ENCODE results near the gene ZBTB34.
A peak's percentile ranks its signal among the peaks of the same experiment; 100 is the strongest.

Gene ZBTB34

DNA sequence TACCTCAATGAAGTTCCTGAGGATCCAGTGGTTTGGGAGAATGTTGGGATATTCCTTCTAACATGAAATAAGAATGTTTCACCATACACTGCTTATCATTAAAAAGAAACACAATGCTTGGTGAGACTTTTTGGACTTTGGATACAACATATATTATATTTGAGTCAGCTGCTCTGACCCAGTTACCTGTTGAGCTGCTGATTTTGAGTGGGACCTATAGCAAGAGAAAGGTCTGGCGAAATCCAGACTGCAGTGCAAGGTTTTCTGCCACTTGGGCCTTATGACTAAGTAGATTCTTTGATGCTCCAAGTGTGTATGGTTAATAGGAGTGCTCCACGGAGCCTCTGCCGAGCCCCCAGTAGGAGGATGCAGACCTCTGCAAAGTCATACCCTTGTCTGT lies 44.1 kb downstream of the ZBTB34 start:
- DNase-seq (ENCODE audit: low read depth) = no peak
- Histone ChIP-seq H3K9ac (ENCODE audit: low read length) (no peak overlapping the region), H3K9me3 (ENCODE audit: control insufficient read depth, low read length) (no peaks in the 10 kb centered on the region), H3K4me1 (ENCODE audit: control insufficient read depth, insufficient read depth, low read length) (no peaks in the 10 kb centered on the region), H3K36me3 (ENCODE audit: control insufficient read depth, insufficient read depth, low read length, severe bottlenecking) (no peaks in the 10 kb centered on the region), H3K27me3 (replicated peaks; ENCODE audit: control insufficient read depth, insufficient read depth, low read length) (peaks cover 36% of the 10 kb centered on the region), H3K4me3 (ENCODE audit: low read length) (no peak overlapping the region)

DNA sequence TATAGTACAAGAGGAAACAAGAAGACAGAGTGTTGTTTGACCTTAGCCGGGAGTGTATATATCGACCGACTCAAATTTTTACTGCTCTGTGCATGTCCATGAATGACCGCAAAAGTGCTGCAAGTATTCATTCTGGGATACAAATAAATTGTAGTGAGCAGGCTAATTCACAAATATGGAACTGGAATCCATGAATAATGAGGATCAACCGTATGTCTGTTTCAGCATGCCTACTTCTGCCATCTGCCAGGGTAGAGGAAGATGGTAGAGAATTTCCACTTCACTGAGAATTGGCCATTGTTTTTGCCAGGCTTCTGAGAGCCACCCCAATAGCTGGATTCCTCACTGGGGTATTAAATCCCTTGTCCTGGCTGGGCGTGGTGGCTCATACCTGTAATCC lies 45.7 kb downstream of the ZBTB34 start:
- Histone ChIP-seq H3K9me3 (ENCODE audit: control insufficient read depth, low read length) (peaks cover under 1% of the 10 kb centered on the region), H3K4me1 (ENCODE audit: control insufficient read depth, insufficient read depth, low read length) (no peaks in the 10 kb centered on the region), H3K4me3 (ENCODE audit: low read length) (no peak overlapping the region), H3K27me3 (replicated peaks; ENCODE audit: control insufficient read depth, insufficient read depth, low read length) (peaks cover 39% of the 10 kb centered on the region), H3K36me3 (ENCODE audit: control insufficient read depth, insufficient read depth, low read length, severe bottlenecking) (no peaks in the 10 kb centered on the region), H3K9ac (ENCODE audit: low read length) (no peak overlapping the region)
- no peak for DNase-seq (ENCODE audit: low read depth)

DNA sequence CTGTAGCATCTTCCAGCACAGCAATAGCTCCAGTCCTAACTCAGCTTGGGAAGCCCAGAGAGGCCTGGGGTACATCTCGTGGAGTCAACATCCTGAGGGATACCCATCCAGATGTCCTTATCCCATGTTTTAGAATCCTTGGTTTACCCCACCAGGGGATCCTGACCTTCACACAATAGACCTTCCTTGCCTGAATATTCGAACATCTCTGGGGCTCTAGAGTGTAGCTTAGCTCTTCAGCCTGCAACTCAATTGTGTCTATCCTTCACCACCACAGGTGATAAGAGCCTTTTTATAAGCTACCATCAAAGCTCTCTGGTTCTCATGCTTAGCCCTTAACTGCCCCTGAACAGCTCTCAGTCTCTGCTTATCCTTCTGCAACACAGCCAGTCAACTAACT lies 46.6 kb downstream of the ZBTB34 start:
- no peak overlapping the region for H3K4me3 ChIP-seq (ENCODE audit: low read length)
- no peak overlapping the region for H3K9ac ChIP-seq (ENCODE audit: low read length)
- no peak for DNase-seq (ENCODE audit: low read depth)
- H3K9me3 ChIP-seq (ENCODE audit: control insufficient read depth, low read length) = peaks cover 6% of the 10 kb centered on the region
- no peaks in the 10 kb centered on the region for H3K4me1 ChIP-seq (ENCODE audit: control insufficient read depth, insufficient read depth, low read length)
- H3K36me3 ChIP-seq (ENCODE audit: control insufficient read depth, insufficient read depth, low read length, severe bottlenecking) = no peaks in the 10 kb centered on the region
- peaks cover 42% of the 10 kb centered on the region for H3K27me3 ChIP-seq (replicated peaks; ENCODE audit: control insufficient read depth, insufficient read depth, low read length)

DNA sequence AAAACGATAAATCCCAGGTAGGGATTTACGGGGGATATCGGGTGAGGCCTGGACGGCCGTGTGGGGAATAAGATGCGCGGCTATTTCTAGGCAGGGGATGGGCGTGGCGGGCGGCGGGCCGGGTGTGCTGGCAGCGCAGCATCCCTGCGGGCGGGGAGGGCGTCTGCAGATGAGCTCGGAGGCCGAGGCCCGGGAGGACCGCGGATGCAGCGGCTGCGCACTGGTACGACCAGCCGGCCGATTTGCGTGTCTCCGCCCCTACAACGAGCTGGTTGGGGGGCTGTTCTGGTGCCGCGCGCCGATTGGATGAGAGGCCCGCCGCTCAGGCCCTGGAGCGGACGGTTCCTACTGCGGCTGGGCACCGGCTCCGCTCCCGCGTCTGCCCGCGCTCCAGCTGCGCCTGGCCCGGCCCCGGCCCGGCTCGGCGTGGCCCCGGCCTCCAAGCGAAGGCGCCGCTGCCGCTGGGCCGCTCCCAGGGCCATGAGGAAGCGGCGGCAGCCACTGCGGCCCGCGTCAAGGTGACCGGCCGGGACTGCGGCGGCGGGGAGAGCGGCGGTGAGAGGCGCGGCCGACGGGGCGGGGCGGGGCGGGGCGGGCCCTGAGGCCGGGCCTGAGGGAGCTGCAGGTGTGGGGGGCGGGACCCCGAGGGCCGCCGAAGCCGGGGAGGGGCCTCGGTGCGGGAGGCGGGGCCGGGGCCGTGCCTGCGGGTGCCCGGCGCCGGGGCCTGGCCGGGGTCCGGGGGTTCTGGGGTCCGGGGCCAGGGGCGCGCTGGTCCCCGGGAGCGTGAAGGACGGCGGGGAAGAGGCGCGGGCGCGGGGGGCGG lies 54.2 kb downstream of the ZBTB34 start, which contains the start of gene RALGPS1:
RALGPS1 (plus strand) TSS at position 325 of the 823 bp plus-strand sequence. CDS start 47,508 bp downstream, outside the sequence.
- no peak within 1 kb of the TSS for H3K9ac ChIP-seq (ENCODE audit: low read length)
- peak within 1 kb of the TSS; percentile 74 for H3K4me3 ChIP-seq (ENCODE audit: low read length)
- H3K4me1 ChIP-seq (ENCODE audit: control insufficient read depth, insufficient read depth, low read length) = no peaks in the 10 kb centered on the region

DNA sequence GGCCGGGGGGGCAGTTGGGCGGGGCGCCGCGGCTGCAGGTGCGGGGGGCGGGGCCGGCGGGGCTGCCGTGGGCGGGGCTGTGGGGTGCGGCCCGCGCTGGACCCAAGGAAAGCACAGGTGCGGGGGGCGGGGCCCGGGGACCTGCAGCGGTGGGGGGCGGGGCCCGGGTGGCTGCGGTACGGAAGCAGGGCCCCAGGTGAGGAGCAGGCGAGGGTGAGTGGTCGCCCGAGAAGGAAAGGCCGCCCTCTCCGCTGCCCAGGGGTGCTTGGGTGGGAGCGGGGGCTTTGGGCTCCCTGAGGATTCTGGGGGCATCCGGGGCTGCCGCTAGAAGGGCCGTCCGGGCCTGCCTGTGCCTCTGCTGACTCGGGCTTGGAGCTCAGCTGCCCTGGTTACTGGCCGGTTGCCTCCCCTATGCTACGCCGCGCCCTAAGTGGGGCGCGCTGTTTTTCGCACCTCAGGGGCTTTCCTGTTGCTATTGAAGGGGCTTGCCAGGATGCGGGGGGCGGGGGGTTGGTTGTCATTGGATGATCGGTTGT lies 54.9 kb downstream of the ZBTB34 start:
- Histone ChIP-seq H3K9me3 (ENCODE audit: control insufficient read depth, low read length) (peaks cover 6% of the 10 kb centered on the region), H3K9ac (ENCODE audit: low read length) (no peak overlapping the region), H3K4me1 (ENCODE audit: control insufficient read depth, insufficient read depth, low read length) (no peaks in the 10 kb centered on the region), H3K27me3 (replicated peaks; ENCODE audit: control insufficient read depth, insufficient read depth, low read length) (peaks cover 12% of the 10 kb centered on the region), H3K36me3 (ENCODE audit: control insufficient read depth, insufficient read depth, low read length, severe bottlenecking) (no peaks in the 10 kb centered on the region), H3K4me3 (ENCODE audit: low read length) (no peak overlapping the region)
- DNase-seq (ENCODE audit: low read depth) = no peak

More for the DNA sequence above, 54.2 kb downstream of the ZBTB34 start, which contains the start of gene RALGPS1:
- peak; percentile 98 for DNase-seq (ENCODE audit: low read depth)
- Histone ChIP-seq H3K36me3 (ENCODE audit: control insufficient read depth, insufficient read depth, low read length, severe bottlenecking) (no peaks in the 10 kb centered on the region), H3K9me3 (ENCODE audit: control insufficient read depth, low read length) (peaks cover 6% of the 10 kb centered on the region), H3K27me3 (replicated peaks; ENCODE audit: control insufficient read depth, insufficient read depth, low read length) (peaks cover 13% of the 10 kb centered on the region)

DNA sequence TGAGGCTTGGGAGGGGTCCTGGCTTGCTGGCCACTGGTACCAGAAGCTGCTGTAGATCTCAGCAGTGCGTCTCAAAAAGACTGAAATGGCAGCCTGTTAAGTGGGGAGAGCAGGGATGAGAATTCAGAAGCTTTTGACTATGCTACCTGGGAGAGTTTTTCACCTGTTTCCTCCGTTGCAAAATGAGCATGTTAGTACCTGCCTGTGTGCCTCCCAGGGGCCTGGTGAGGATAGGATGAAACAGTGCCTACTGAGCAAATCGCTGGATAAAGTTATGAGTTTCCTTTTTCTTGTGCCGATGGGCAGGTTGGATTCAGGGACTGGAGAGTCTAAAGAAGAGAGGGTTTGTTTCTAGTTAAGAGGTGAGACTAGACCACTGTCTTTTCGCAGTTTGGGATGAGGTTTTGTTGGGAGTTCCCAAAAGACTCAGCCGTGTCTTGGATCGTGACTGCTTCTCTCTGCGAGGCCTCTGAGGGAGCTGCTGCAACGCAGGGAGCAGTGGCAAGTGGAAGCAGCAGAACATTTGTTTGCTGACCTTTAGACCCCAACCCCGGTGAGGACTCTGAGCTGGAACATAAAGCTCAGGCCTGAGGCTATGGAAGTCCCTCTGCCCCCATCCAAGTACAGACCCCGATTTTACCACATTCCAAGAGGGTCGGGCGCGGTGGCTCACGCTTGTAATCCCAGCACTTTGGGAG lies 55.6 kb downstream of the ZBTB34 start:
- Histone ChIP-seq H3K9me3 (ENCODE audit: control insufficient read depth, low read length) (peaks cover 6% of the 10 kb centered on the region), H3K9ac (ENCODE audit: low read length) (no peak overlapping the region), H3K36me3 (ENCODE audit: control insufficient read depth, insufficient read depth, low read length, severe bottlenecking) (no peaks in the 10 kb centered on the region), H3K27me3 (replicated peaks; ENCODE audit: control insufficient read depth, insufficient read depth, low read length) (peaks cover 15% of the 10 kb centered on the region), H3K4me3 (ENCODE audit: low read length) (no peak overlapping the region), H3K4me1 (ENCODE audit: control insufficient read depth, insufficient read depth, low read length) (no peaks in the 10 kb centered on the region)
- no peak for DNase-seq (ENCODE audit: low read depth)

DNA sequence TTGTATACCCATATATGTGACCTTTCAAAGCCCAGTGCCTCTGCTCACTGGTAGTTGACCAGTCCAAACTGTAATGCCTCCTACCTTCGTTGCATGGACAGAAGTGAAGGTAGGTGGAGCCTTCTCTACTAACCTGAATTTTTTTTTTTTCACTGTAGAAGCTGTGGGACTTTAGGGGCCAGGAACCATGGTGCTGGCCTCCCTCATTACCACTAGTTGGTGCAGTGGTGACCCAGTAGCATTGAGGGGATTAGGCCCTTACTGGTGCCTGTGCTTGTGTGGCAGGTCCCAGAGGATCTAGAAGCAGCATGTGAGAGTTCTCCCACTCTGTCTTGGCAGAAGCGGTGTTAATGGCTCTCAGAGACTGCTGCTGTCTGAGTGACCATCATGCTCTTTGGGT lies 56.5 kb downstream of the ZBTB34 start:
- H3K27me3 ChIP-seq (replicated peaks; ENCODE audit: control insufficient read depth, insufficient read depth, low read length) = peaks cover 21% of the 10 kb centered on the region
- no peak for DNase-seq (ENCODE audit: low read depth)
- no peaks in the 10 kb centered on the region for H3K9me3 ChIP-seq (ENCODE audit: control insufficient read depth, low read length)
- no peak overlapping the region for H3K4me3 ChIP-seq (ENCODE audit: low read length)
- H3K36me3 ChIP-seq (ENCODE audit: control insufficient read depth, insufficient read depth, low read length, severe bottlenecking) = no peaks in the 10 kb centered on the region
- no peaks in the 10 kb centered on the region for H3K4me1 ChIP-seq (ENCODE audit: control insufficient read depth, insufficient read depth, low read length)
- H3K9ac ChIP-seq (ENCODE audit: low read length) = no peak overlapping the region

DNA sequence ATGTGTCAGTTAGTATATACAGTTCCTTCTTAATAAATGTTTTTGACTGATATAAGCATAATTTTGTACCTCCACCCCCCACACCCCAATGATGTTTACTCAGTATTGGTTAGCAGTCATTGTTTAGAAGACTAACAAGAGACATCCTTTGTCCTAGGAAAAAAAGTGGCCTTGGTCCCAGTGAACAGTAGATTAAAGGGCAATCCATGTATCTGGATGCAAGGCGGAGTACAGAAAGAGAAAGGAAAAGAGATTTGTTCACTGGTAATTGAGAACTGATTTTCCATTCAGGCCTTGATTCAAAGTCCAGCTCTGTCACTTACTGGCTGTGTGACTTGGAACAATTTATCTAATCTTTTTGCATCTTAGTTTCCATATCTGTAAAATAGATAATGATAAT lies 58.8 kb downstream of the ZBTB34 start:
- Histone ChIP-seq H3K27me3 (replicated peaks; ENCODE audit: control insufficient read depth, insufficient read depth, low read length) (peaks cover 20% of the 10 kb centered on the region), H3K36me3 (ENCODE audit: control insufficient read depth, insufficient read depth, low read length, severe bottlenecking) (no peaks in the 10 kb centered on the region), H3K9ac (ENCODE audit: low read length) (no peak overlapping the region), H3K4me3 (ENCODE audit: low read length) (no peak overlapping the region), H3K9me3 (ENCODE audit: control insufficient read depth, low read length) (no peaks in the 10 kb centered on the region), H3K4me1 (ENCODE audit: control insufficient read depth, insufficient read depth, low read length) (no peaks in the 10 kb centered on the region)
- DNase-seq (ENCODE audit: low read depth) = no peak

DNA sequence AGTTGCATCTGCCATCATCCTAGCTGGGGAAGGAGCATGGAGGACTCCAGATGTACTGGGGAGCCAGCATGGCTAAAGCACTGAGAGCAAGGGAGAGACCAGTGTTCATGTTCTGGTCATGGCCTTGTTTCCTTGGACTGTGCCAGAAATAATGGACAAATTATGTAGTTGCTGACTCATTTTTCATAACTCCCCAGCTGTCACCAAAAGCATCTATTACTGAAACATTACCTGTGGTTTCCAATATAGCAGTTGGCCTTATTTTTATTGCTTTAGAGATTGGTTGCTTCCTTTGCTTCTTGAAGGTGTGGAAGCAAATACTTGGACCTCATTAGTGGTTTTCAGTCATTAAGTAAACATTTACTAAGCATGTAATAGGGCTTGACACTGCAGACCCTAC lies 65.4 kb downstream of the ZBTB34 start:
- Histone ChIP-seq H3K4me3 (ENCODE audit: low read length) (no peak overlapping the region), H3K9ac (ENCODE audit: low read length) (no peak overlapping the region), H3K9me3 (ENCODE audit: control insufficient read depth, low read length) (no peaks in the 10 kb centered on the region), H3K4me1 (ENCODE audit: control insufficient read depth, insufficient read depth, low read length) (no peaks in the 10 kb centered on the region), H3K27me3 (replicated peaks; ENCODE audit: control insufficient read depth, insufficient read depth, low read length) (peaks cover 40% of the 10 kb centered on the region), H3K36me3 (ENCODE audit: control insufficient read depth, insufficient read depth, low read length, severe bottlenecking) (no peaks in the 10 kb centered on the region)
- DNase-seq (ENCODE audit: low read depth) = no peak

DNA sequence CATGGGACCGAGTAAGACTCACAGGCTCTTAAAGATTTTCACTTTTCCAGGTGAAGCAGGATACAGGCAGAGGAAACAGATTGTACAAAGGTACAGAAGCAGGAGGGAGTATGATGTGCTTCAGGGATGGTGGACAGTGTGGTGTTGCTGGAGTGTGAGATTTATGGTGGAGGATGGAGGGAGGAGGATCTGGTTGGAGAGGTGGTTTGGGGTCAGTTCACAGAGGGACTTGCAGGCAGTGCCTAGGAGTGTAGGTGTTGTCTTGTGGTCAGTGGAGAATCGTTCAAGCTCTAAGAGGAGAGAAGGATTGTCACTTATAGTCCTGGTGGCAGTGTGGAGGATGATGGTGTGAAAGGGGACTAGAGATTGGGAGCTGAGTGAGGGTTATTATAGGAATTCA lies 65.9 kb downstream of the ZBTB34 start:
- Histone ChIP-seq H3K4me1 (ENCODE audit: control insufficient read depth, insufficient read depth, low read length) (no peaks in the 10 kb centered on the region), H3K36me3 (ENCODE audit: control insufficient read depth, insufficient read depth, low read length, severe bottlenecking) (no peaks in the 10 kb centered on the region), H3K9ac (ENCODE audit: low read length) (no peak overlapping the region), H3K4me3 (ENCODE audit: low read length) (no peak overlapping the region), H3K9me3 (ENCODE audit: control insufficient read depth, low read length) (no peaks in the 10 kb centered on the region), H3K27me3 (replicated peaks; ENCODE audit: control insufficient read depth, insufficient read depth, low read length) (peaks cover 38% of the 10 kb centered on the region)
- DNase-seq (ENCODE audit: low read depth) = no peak

DNA sequence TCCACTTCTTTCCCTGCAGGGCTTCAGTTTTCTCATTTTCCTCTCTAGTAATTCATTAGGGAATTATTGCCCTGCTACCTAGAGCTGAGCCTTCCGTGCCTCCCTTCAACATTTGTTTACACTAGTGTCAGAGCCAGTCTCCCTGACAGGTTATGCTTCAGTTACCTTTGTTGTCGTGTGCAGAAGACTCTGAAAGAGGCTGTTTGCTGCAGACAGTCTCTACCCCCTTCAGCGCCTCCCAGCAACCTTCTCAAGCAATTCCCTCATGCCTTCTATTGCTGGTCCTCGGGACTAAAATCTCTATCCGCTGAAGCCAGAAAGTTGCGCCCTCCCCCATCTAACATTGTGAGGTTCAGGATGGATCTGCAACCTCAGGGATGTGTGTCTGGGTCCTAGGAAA lies 67.0 kb downstream of the ZBTB34 start:
- no peaks in the 10 kb centered on the region for H3K4me1 ChIP-seq (ENCODE audit: control insufficient read depth, insufficient read depth, low read length)
- H3K9ac ChIP-seq (ENCODE audit: low read length) = no peak overlapping the region
- H3K27me3 ChIP-seq (replicated peaks; ENCODE audit: control insufficient read depth, insufficient read depth, low read length) = peaks cover 40% of the 10 kb centered on the region
- H3K4me3 ChIP-seq (ENCODE audit: low read length) = no peak overlapping the region
- H3K9me3 ChIP-seq (ENCODE audit: control insufficient read depth, low read length) = no peaks in the 10 kb centered on the region
- DNase-seq (ENCODE audit: low read depth) = no peak
- H3K36me3 ChIP-seq (ENCODE audit: control insufficient read depth, insufficient read depth, low read length, severe bottlenecking) = no peaks in the 10 kb centered on the region

Data from adipocyte (in vitro differentiated cells).